Activated CD4-positive, alpha-beta T cell treated with anti-CD3 and anti-CD28 coated beads, Interleukin-2, amount 50 U/mL, for 16 hours (primary cell): Measurements from ENCODE around the gene ZFYVE16.
"Not testable (repeated sequence)": the region's sequence is repeated elsewhere in the genome, so short reads cannot be mapped to it uniquely, and the experiment has no call there.

Experiments
- DNase-seq: peaks from one replicate; pipeline ENCODE4 v3.0.0-alpha.2; 2020

Gene ZFYVE16

DNA sequence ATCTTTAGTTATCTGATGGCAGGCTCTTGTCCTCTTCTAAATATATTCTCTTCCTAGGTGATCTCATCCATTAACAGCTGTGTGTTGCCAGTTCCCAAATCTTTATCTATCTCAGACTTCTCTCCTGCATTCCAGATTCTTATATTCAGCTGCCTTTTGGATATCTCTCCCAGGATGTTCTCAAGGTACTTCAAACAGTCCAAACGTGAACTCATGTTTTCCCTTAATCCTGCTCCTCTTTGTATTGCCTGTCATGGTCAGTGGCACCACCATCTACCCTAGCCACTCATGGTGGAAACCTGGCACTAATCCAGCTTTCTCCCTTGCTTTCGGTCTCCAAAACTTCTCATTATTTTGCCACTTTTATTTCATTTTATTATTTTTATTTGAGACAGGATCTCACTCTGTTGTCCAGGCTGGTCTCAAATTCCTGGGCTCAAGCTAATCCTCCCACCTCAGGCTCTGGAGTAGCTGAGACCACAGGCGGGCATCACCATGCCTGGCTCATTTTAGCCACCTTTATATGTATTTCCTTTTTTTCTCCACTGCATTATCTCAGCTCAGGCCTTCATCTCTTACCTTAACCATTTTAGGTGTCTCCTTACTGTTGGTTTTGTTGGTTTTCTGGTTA lies 3.8 kb downstream of the ZFYVE16 start:
- no peak for DNase-seq

DNA sequence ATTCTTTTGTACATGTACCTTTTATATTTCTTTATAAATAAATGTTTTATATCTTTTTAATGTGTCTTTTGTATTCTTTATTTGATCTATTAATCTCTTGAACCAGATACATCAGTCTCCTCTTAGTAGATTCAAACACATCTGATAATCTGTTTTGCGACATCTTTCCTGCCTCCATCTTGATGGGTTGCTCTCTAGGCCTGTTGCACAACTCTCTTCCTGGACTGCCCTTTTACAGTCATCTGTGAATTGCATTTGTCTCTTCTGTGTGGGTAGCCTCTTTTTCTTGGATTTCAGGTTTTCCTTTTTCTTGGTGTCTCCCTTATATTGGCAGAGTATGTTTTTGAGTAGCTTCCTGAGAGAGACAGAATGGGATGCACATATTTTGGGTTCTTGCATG lies 6.2 kb downstream of the ZFYVE16 start:
- DNase-seq, result no peak

DNA sequence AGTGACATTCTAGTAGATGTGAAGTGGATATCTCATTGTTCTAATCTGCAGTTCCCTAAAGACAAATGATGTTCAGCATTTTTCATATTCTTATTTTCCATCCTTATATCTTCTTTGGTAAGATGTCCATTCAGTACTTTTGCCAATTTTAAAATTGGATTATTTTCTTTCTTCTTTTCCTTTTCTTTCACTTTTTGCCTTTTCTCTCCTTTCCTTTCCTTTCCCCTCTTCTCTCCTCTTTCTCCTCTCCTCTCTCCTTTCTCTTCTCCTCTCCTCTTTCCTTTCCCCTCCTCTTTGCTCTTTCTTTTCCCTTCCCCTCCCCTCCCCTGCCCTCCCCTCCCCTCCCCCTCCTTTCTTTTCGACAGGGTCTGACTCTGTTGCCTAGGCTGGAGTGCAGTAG lies 10.1 kb downstream of the ZFYVE16 start:
- DNase-seq, result no peak

DNA sequence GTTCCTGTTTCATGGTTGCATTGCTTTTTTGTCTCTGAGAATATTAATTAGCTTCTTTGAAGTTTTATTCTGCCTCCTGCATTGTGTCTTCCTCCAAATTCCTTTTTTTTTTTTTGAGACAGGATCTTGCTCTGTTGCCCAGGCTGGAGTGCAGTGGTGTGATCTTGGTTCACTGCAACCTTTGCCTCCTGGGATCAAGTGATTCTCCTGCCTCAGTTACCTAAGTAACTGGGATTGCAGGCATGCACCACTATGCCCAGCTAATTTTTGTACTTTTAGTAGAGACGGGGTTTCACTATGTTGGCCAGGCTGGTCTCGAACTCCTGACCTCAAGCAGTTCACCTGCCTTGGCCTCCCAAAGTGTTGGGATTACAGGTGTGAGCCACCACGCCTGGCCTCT lies 16.5 kb downstream of the ZFYVE16 start:
- not testable (repeated sequence) for DNase-seq

DNA sequence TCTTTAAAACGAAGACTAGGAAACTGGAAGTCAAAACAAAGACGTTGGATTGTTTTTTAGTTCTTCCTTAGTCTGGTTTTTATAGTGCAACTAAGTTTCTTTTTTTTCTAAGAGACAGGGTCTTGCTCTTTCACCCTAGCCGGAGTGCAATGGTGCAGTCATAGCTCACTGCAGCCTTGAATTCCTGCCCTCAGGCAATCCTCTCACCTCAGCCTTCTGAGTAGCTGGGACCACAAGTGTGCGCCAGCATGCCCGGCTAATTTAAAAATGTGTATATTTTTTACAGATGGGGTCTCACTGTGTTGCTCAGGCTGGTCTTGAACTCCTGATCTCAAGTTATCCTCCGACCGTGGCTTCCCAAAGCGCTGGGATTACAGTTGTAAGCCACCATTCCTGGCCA lies 27.6 kb downstream of the ZFYVE16 start:
- DNase-seq, result no peak

DNA sequence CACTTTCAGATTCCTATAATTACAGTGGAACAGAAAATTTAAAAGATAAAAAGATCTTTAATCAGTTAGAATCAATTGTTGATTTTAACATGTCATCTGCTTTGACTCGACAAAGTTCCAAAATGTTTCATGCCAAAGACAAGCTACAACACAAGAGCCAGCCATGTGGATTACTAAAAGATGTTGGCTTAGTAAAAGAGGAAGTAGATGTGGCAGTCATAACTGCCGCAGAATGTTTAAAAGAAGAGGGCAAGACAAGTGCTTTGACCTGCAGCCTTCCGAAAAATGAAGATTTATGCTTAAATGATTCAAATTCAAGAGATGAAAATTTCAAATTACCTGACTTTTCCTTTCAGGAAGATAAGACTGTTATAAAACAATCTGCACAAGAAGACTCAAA lies 29.5 kb downstream of the ZFYVE16 start:
- DNase-seq, result no peak

DNA sequence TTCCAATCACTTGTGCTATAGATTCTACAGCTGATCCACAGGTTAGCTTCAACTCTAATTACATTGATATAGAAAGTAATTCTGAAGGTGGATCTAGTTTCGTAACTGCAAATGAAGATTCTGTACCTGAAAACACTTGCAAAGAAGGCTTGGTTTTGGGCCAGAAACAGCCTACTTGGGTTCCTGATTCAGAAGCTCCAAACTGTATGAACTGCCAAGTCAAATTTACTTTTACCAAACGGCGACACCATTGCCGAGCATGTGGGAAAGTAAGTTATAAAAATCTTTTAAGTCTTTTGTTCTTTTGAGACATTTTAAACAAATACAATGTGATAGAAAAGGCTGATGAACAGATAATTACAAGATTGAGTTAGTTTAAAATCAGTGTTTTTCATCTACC lies 30.9 kb downstream of the ZFYVE16 start:
- DNase-seq, result no peak

DNA sequence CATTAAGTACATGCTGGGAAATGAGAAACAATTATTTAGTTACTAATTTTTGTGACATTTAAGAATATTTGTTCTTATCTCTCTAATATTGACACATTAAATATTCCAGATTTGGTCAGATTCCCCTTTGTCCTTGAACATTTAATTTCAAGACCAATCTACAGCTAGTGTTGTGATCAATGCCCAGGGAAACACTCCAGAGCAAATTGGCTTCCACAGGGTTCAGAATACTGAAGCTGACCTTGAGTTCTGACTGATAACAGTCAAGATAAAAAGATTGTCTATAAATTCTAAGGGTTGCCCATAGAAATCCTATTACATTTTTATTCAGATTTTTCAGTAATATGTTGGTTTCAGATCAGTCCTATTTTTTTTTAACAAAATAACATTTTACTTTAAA lies 31.3 kb downstream of the ZFYVE16 start:
- DNase-seq, result no peak

DNA sequence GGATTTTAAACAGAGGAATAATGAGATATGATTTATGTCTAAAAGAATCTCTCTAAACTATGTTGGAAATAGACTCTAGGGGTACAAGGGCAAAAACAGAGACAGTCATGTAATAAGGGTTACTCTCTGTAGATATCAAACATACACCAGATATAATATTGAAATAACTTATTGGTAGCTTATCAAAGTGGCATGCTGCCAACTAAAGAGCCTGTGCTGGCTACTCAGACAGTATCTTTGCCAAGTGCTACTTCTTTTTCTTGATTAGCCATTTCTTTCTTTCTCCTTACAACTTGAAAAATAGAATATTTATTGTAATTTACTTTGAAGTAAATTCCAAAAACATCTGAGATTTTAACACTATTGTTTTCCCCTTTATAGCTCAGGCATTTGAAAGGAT lies 34.9 kb downstream of the ZFYVE16 start:
- DNase-seq, result no peak

DNA sequence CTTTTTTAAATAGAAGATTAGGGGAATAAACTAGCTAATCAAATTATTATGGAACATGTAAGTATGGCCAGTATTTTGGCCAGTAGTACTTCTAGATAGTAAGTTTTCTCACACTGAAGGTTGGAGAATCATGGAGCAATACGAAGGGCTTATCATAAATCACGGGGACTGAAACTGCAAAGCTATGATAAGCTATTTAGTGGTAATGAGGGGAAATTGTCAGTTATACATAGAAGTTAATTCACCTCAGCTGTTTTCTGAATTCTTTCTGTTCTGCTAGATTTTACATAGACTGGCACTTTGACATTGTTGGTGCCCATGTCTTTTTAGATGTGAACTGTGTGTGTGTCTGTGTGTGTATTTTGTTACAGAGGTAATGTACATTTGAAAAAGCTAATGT lies 45.5 kb downstream of the ZFYVE16 start:
- DNase-seq, result no peak

DNA sequence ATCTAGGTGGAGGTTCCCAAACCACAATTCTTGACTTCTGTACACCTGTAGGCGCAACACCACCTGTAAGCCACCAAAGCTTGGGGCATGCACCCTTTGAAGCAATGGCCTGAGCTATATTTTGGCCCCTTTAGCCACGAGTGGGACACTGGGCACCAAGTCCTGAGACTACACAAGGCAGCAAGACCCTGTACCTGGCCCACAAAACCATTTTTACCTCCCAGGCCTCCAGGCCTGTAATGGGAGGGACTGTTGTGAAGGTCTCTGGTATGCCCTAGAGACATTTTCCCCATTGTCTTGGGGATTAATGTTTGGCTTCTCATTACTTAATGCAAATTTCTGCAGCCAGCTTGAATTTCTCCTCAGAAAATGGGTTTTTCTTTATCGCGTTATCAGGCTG lies 55.4 kb downstream of the ZFYVE16 start:
- no peak for DNase-seq

DNA sequence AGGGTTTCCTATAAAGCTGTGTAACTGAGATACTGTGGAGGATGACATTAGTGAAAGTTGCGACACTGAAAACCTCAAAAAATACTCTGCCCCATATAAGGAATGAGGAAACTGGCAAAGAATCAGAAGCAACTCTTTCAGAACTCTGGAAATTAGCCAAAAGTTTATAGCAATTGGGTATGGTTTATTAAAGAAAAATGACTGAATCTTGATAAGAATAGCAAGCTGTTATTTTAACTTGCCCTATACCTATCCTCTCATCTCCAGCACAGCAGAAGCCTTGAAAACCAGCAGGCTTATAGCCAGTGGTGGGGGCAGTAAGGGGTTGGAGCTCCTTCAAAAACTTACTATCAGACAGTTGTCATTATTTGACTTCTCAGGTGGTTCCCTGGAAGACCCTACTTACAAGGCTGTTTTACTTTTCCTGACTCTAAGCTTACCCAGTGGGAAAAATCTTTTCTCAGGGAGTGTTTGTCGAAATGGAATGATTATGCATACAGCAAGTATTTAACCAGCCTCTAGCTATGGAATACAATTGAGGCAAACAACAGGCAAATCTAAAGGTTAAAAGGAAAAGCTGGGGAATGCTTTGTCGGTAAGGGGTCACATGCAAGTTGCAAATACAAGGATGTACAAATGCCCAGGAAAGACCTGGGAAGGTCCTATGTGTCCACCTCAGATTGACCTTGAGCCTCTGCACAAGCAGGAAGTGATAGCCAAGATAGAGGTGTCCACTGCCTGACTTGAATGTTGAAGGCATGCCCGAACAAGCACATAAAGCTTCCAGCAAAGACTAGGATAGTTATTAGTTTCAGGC lies 59.0 kb downstream of the ZFYVE16 start:
- DNase-seq, result no peak

DNA sequence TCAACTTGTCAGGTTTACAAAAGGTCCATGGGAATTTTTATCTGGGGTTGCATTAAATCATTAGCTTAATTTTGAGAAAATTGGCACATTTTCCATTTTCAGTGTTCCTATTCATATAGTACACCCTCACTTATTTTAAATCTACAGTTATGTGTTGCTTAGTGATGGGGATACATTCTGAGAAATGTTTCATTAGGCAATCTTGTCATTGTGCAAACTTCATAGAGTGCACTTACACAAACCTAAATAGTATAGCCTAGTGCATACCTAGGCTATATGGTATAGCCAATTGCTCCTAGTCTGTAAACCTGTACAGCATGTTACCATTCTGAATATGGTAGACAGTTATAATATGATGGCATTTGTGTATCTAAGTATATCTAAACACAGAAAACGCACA lies 60.3 kb downstream of the ZFYVE16 start:
- no peak for DNase-seq

DNA sequence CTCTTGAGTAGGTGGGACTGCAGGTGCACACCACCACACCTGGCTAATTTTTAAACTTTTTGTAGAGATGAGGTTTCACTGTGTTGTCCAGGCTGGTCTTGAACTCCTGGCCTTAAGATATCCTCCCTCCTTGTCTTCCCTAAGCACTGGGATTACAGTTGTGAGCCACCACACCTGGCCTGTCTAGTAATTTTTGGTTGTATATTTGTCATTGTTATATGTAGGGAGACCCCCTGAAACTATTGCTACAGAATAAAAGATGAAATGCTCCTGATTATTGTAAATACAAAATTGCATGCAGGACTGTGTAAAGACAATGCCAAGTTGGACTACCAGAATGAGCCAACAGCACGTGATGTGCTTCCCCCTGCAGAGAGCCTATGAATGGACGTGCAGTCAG lies 62.8 kb downstream of the ZFYVE16 start:
- DNase-seq, result not testable (repeated sequence)

DNA sequence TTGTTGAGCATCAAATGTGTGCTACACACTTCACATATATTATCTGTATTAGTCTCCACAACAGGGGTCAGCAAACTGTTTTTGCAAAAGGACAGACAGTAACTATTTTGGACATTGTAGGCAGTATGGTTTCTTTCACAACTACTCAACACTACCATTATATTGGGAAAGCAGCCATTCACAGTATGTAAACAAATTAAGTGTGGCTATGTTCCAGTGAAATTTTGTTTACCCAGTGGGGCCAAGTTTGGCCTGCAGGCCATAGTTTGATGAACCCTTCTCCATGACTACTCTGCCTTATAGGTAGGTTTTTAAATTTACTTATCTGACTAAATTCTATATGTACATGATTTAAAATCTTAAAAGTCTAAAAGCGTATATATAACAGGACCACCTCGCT lies 67.1 kb downstream of the ZFYVE16 start:
- DNase-seq, result no peak

DNA sequence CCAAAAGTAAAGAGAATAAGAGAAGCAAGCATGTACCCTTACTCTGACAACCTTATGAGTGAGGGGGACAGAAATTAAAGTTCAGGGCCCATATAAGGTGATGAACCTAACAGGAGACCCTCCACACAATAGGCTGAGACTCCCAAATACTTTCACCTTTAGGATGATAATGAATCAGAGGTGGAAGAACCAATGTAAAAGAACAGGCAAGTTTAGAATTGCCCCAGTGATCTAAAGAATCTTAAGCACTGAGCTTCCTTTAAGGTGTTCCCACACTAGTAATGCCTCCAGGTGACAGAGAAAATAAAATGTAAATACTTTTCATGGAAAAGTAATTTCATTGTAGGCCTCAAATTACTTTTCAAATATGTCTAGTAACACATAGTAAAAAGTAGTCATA lies 71.8 kb downstream of the ZFYVE16 start:
- no peak for DNase-seq

DNA sequence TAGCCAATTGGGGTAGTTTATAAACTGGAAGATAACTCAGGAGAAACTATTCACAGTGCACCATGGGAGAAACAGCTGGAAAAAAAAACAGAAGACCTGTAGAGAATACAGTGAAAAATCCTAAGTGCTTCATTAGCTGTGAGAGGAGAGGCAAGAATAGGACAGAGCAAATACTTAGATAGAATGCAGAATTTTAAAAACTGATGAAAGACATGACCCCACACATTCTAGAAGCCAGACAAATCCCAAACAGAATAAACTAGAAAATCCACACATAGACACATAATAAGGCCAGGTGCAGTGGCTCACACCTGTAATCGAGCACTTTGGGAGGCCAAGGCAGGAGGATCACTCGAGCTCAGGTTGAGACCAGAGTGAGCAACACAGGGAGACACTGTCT lies 72.5 kb downstream of the ZFYVE16 start:
- no peak for DNase-seq

DNA sequence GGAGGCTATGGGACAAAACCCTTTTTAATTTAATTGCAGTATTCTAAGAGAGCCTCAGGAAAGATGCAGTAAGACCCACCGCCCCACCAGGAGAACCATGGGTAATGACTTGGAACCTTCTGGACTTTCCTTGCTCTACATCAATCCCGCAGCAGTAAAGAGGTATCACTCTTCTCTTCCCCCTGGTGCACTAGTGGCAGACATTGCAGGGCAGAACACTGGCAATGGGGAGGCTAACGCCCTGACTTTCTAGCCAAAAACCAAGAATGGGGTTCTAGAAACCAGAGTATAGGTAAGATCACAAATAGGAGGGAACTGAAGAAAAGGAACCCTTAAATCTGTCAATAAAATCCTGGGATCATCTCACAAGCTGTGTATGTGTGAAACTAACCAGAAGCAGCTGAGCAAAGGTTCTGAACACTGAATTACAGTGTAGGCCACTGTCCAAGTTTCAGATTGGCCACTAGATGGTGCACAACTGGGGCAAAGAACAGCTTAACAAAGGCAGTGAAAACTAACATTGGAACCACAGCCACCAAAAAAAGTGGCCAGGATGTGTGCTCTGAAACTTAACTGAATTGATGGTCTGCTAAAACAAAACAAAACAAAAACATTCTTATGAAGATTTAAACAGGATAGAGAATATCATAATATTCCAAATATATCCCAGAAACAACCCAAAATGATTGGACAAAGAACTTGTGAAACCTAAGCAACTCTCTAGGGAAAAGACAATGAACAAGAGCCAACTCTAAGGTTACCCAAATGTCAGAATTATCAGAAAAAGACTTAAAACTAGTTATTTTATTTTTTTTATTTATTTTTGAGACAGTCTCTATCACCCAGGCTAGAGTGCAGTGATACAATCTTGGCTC lies 73.4 kb downstream of the ZFYVE16 start:
- peak; percentile 56 for DNase-seq

DNA sequence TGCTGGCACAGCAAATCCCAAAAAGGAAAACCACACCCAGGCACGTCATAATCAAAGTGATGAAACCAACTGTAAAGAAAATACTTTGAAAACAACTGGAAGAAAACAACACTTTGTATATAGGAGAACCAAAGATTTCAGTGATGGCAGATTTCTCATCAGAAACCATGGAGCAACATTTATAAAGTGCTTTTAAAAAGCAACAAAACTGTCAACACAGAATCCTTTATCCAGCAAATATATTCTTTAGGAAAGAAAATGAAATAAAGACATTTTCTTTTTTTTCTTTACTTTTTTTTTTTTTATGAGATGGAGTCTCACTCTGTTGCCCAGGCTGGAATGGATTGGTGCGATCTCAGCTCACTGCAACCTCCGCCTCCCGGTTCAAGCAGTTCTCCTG lies 74.7 kb downstream of the ZFYVE16 start:
- no peak for DNase-seq

DNA sequence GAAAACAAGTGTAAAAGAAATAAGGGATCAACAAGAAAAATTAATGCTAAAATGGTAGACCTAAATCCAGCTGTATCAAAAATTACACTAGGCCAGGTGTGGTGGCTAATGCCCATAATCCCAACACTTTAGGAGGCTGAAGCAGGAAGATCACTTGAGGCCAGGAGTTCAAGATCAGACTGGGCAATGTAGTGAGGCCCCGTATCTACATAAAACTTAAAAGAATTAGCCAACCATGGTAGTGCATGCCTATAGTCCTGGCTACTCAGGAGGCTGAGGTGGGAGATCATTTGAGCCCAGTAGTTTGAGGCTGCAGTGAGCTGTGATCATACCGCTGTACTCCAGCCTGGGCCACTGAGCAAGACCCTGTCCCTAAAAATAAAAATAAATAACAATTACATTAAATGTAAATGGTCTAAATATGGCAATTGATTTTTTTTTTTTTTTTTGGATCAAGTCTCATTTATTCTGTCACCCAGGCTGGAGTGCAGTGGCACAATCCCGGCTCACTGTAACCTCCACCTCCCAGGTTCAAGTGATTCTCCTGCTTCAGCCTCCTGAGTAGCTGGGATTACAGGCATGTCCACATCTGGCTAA lies 75.9 kb downstream of the ZFYVE16 start:
- no peak for DNase-seq

DNA sequence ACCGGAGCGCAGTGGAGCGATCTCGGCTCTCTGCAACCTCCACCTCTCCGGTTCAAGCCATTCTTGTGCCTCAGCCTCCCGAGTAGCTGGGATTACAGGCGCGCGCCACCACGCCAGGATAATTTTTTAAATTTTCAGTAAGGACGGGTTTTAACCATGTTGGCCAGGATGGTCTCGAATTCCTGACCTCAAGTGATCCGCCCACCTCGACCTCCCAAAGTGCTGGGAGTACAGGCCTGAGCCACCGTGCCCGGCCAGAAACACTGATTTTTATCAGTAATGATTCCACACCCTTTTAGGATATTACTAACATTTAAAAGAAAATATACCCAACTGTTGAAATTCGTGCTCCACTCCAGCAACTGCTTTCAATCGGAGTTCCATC lies 79.6 kb downstream of the ZFYVE16 start:
- DNase-seq, result no peak

DNA sequence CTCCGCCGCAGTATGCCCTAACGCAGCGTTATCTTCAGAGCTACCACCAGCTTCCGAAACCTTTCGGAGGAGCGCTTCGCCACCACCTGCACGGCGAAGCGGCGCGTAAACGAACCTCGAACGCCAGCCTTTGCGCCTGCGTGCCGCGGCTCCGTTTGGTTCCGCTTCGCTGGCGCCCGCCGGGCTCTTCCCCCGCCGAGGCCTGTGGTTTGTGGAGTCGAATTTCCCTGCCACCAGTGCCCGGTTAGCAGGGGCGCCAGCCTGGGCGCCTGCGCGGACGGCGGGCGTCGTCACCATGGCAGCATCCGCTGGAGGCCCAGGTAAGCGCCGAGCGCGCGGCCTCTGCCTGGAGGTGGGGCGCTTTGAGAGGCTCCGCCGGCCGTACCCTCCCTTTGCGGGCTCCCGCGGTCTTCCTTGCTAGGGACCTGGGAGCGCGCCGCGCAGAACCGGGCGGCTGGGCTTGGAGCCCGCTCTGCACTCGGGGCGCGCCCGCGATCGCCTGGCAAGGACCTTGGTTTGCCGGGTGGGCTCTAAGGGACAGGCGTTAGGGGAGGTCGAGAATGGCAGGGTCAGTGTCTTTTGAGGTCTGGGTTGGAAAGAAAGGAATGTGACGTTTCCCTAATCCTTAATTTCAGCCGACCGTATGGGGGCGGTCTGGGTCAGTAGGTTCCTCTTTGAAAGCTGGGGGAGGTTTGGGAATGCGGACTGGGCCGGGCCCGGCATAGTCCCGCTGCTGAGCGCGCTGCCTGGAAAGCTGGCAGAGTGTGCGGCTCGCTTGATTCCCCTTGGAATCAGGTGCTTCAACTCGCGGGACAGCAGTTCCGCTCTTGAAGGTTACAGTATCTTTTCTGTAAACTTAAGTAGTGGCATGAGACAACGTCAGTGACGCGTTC lies 80.2 kb downstream of the ZFYVE16 start, which contains the start of gene FAM151B:
Gene FAM151B (plus strand): TSS at position 272 of the 893 bp plus-strand sequence. CDS start 24 bp downstream, at position 296.
- DNase-seq, result peak; percentile 84
